NB4 (cell line): ENCODE results near the gene ZNF57.

Experiments used
- CTCF ChIP-seq: IDR thresholded peaks from one replicate; pipeline ENCODE4 v1.5.1; 2012; ENCODE audit warnings: low read depth, low read length
- MYC ChIP-seq: IDR thresholded peaks from 2 replicates; pipeline ENCODE4 v1.6.1; 2011; ENCODE audit warnings: low read depth, low read length
- POLR2A ChIP-seq: IDR thresholded peaks from 2 replicates; pipeline ENCODE4 v1.6.1; 2011; ENCODE audit warnings: mild to moderate bottlenecking; ENCODE audit not compliant: insufficient read length; ENCODE audit errors: extremely low read depth

GRCh38 chr19:2888731-2889224 is 11.9 kb upstream of the ZNF57 start:
- TF ChIP-seq CTCF (no peak), MYC (no peak), POLR2A (no peak)
